Measurements from ENCODE around the gene CCDC3. TPM values are rescaled to one million over a fixed set of nuclear protein-coding genes. Genes with fewer than 3 reads are reported as not detected.

CCDC3 gene
- total and polyA plus RNA-seq, 2 of the 4 experiments (the other 2 are of a cell fraction), result 0.29 to 0.36 TPM

GRCh38 chr10:12906051-12906541, 95.4 kb downstream of the CCDC3 start:
- peaks cover 2% of the 10 kb centered on the region; the same call in 1 of the 2 replicates for H3K27me3 ChIP-seq (ENCODE audit: control insufficient read depth, insufficient read depth, low read length)
- no peak overlapping the region for H2AK9ac ChIP-seq (replicated peaks; ENCODE audit: low read depth, low read length, poor library complexity)
- no peak overlapping the region for H4K91ac ChIP-seq (ENCODE audit: insufficient read depth, low read depth, low read length)
- no peak overlapping the region for H2BK120ac ChIP-seq (ENCODE audit: low read depth, low read length)
- no peak overlapping the region for H2AK5ac ChIP-seq (ENCODE audit: low read depth, low read length)
- H3K9ac ChIP-seq (ENCODE audit: low read depth, low read length), result no peak overlapping the region
- DNase-seq, result no peak
- H3K4me2 ChIP-seq (ENCODE audit: low read depth, low read length), result no peak overlapping the region
- H2AFZ ChIP-seq (replicated peaks; ENCODE audit: low read length, poor library complexity), result no peak overlapping the region
- H3K4ac ChIP-seq (ENCODE audit: low read depth, low read length), result no peak overlapping the region
- ChIA-PET CTCF (interaction anchor here (1.2 kb wide), 1 partner anchor 124 kb away, joined by 4 read pairs; no protein-coding TSS in a partner anchor), POLR2A (ENCODE audit: unreplicated experiment) (no interaction called here)
- H4K5ac ChIP-seq (ENCODE audit: low read depth, low read length), result no peak overlapping the region
- H4K8ac ChIP-seq (ENCODE audit: low read depth in 2 of 2, low read length in 2 of 2), result no peak overlapping the region
- H4K20me1 ChIP-seq (ENCODE audit: insufficient read depth, low read length), result no peaks in the 10 kb centered on the region
- in situ Hi-C loops (cut with MboI; ENCODE audit: low sequenced_read_pairs), result loop anchor here (10.0 kb wide), 1 partner anchor 641 kb away; no protein-coding TSS in a partner anchor
- no peak overlapping the region for H3K23ac ChIP-seq (ENCODE audit: low read depth, low read length)
- H3K79me1 ChIP-seq (ENCODE audit: low read depth in 1 of 2, low read length in 2 of 2), result no peaks in the 10 kb centered on the region
- no peaks in the 10 kb centered on the region for H3K9me3 ChIP-seq (ENCODE audit: control insufficient read depth, insufficient read depth, low read length)
- no peak overlapping the region for H2BK15ac ChIP-seq (ENCODE audit: low read depth, low read length)
- 62% methylated on average over 4 of the region's 13 CpGs; no CpG with 5 or more reads in 1 of the 2 experiments for WGBS, 2 experiments (ENCODE audit: extremely low coverage in 2 of 2, insufficient read length in 1 of 2)
- TF ChIP-seq, protein P1, sequence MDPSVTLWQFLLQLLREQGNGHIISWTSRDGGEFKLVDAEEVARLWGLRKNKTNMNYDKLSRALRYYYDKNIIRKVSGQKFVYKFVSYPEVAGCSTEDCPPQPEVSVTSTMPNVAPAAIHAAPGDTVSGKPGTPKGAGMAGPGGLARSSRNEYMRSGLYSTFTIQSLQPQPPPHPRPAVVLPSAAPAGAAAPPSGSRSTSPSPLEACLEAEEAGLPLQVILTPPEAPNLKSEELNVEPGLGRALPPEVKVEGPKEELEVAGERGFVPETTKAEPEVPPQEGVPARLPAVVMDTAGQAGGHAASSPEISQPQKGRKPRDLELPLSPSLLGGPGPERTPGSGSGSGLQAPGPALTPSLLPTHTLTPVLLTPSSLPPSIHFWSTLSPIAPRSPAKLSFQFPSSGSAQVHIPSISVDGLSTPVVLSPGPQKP (IDR thresholded peaks at IDR 0.05; ENCODE audit: borderline replicate concordance, low read depth, low read length), result no peak
- TF ChIP-seq USF2 (IDR thresholded peaks at IDR 0.05; ENCODE audit: low read depth, low read length), result no peak
- H3K14ac ChIP-seq (replicated peaks; ENCODE audit: low read depth, low read length), result no peak overlapping the region
- dilution Hi-C loops (cut with HindIII; ENCODE audit: low sequenced_read_pairs, unreplicated experiment), result no loop called here
- no peak for ATAC-seq (ENCODE audit: low read depth)
- no peak overlapping the region for H2BK20ac ChIP-seq (ENCODE audit: low read depth, low read length)
- no TSS peak for BruUV-seq (replicated peaks)
- H3K56ac ChIP-seq (ENCODE audit: extremely low read depth, insufficient read depth, low read length), result no peak overlapping the region
- no peak overlapping the region for H3K27ac ChIP-seq (ENCODE audit: insufficient read depth, low read length)
- H3K18ac ChIP-seq (ENCODE audit: low read depth, low read length), result no peak overlapping the region
- H3K36me3 ChIP-seq (ENCODE audit: control insufficient read depth, insufficient read depth, low read length), result no peaks in the 10 kb centered on the region
- intact Hi-C loops (cut with micrococcal nuclease), result no loop called here
- no peak overlapping the region for H3K4me3 ChIP-seq (ENCODE audit: insufficient read depth, low read depth, low read length)
- H3K9me1 ChIP-seq (ENCODE audit: insufficient read depth, low read length), result no peaks in the 10 kb centered on the region
- no peak overlapping the region for H2BK5ac ChIP-seq (ENCODE audit: low read depth, low read length, poor library complexity, severe bottlenecking)
- H3K4me1 ChIP-seq (ENCODE audit: control insufficient read depth, insufficient read depth, low read length), result no peaks in the 10 kb centered on the region; the same call in 1 of the 2 replicates
